ENCODE measurements around the gene RASSF6. TPM values are rescaled to one million over a fixed set of nuclear protein-coding genes. Genes with fewer than 3 reads are reported as not detected.

RASSF6 gene
- total RNA-seq, 1 experiment from 2014 or later = 0.15 TPM

DNA sequence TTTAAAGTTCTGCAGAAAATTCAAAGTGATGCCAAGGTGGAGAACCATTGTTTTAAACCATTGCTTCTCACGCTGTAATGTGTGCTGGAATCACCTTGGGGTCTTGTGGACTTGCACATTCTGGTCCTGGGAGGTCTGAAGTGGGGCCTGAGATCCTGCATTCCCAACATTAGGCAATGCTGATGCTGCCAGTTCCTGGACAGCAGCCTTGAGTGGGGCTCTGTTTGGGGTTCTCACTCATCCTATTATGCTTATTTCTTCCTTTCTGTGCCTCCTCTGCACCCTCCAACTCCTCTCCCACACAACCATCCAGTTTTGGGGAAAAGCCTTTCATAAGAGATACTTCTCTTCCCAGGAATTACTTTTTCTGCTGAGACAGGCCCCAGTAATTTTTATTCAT lies 44.2 kb upstream of the RASSF6 start (continued):
- TF ChIP-seq, protein P1, sequence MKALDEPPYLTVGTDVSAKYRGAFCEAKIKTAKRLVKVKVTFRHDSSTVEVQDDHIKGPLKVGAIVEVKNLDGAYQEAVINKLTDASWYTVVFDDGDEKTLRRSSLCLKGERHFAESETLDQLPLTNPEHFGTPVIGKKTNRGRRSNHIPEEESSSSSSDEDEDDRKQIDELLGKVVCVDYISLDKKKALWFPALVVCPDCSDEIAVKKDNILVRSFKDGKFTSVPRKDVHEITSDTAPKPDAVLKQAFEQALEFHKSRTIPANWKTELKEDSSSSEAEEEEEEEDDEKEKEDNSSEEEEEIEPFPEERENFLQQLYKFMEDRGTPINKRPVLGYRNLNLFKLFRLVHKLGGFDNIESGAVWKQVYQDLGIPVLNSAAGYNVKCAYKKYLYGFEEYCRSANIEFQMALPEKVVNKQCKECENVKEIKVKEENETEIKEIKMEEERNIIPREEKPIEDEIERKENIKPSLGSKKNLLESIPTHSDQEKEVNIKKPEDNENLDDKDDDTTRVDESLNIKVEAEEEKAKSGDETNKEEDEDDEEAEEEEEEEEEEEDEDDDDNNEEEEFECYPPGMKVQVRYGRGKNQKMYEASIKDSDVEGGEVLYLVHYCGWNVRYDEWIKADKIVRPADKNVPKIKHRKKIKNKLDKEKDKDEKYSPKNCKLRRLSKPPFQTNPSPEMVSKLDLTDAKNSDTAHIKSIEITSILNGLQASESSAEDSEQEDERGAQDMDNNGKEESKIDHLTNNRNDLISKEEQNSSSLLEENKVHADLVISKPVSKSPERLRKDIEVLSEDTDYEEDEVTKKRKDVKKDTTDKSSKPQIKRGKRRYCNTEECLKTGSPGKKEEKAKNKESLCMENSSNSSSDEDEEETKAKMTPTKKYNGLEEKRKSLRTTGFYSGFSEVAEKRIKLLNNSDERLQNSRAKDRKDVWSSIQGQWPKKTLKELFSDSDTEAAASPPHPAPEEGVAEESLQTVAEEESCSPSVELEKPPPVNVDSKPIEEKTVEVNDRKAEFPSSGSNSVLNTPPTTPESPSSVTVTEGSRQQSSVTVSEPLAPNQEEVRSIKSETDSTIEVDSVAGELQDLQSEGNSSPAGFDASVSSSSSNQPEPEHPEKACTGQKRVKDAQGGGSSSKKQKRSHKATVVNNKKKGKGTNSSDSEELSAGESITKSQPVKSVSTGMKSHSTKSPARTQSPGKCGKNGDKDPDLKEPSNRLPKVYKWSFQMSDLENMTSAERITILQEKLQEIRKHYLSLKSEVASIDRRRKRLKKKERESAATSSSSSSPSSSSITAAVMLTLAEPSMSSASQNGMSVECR (CRISPR knock-in tag; IDR thresholded peaks at IDR 0.05; ENCODE audit: borderline replicate concordance) = no peak
- TF ChIP-seq, protein P2, sequence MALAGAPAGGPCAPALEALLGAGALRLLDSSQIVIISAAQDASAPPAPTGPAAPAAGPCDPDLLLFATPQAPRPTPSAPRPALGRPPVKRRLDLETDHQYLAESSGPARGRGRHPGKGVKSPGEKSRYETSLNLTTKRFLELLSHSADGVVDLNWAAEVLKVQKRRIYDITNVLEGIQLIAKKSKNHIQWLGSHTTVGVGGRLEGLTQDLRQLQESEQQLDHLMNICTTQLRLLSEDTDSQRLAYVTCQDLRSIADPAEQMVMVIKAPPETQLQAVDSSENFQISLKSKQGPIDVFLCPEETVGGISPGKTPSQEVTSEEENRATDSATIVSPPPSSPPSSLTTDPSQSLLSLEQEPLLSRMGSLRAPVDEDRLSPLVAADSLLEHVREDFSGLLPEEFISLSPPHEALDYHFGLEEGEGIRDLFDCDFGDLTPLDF (CRISPR knock-in tag; IDR thresholded peaks at IDR 0.05) = no peak
- TF ChIP-seq, protein P3, sequence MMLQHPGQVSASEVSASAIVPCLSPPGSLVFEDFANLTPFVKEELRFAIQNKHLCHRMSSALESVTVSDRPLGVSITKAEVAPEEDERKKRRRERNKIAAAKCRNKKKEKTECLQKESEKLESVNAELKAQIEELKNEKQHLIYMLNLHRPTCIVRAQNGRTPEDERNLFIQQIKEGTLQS (CRISPR knock-in tag; conservative IDR thresholded peaks at IDR 0.05) = no peak
- TF ChIP-seq SOX15 (CRISPR knock-in tag; IDR thresholded peaks at IDR 0.05) (no peak), SMAD3 (CRISPR knock-in tag; IDR thresholded peaks at IDR 0.05; ENCODE audit: borderline replicate concordance) (no peak), CBFB (CRISPR knock-in tag; IDR thresholded peaks at IDR 0.05; ENCODE audit: low read depth) (no peak)

DNA sequence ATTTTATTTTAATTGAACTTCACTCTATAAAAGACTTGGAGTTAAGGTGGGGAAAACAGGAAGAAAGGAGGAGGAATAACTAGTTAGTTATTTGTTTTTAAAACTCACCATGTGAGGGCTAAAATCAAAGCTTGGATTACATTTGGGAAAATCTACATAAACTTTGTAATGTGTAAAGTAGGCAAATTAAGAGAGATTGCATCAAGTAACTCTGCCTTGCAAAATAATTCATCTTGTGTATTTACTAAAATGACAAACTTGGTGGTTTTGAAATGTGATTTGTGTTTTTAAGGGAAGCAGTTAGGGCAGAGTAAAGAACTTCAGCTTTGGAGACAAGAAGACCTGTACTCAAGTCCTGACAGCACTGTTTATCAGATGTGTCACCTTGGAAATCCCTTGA lies 43.3 kb upstream of the RASSF6 start:
- no peak overlapping the region for H3K27ac Mint-ChIP-seq
- H3K4me1 Mint-ChIP-seq = peaks cover 19% of the 10 kb centered on the region
- peaks cover 11% of the 10 kb centered on the region; the same call in 1 of the 2 replicates for H3K27me3 Mint-ChIP-seq (ENCODE audit: low read depth)
- ChIA-PET CTCF (interaction anchor here (1.2 to 2.4 kb wide), 5 partner anchors 90 to 471 kb away, joined by 3 to 14 read pairs (median 5); partner anchors contain the start of gene CXCL5), POLR2A (no interaction called here)
- no peak overlapping the region for H3K4me3 Mint-ChIP-seq
- no peak for DNase-seq (ENCODE audit: low spot score)
- H3K36me3 Mint-ChIP-seq = 0 out of 2 replicates have a peak, but pooled peaks cover 2% of the 10 kb centered on the region
- no peak for ATAC-seq
- peaks cover 6% of the 10 kb centered on the region for H3K9me3 Mint-ChIP-seq
- TF ChIP-seq ZNF232 (CRISPR knock-in tag; IDR thresholded peaks at IDR 0.05) = no peak
- TF ChIP-seq NFYB (CRISPR knock-in tag; conservative IDR thresholded peaks at IDR 0.05; ENCODE audit: low read depth) = no peak
- TF ChIP-seq NFATC4 (CRISPR knock-in tag; IDR thresholded peaks at IDR 0.05) = no peak
- no peak for TF ChIP-seq MXD4 (CRISPR knock-in tag; IDR thresholded peaks at IDR 0.05; ENCODE audit: borderline replicate concordance)
- TF ChIP-seq CREM (CRISPR knock-in tag; IDR thresholded peaks at IDR 0.05) = no peak
- TF ChIP-seq GTF2I (CRISPR knock-in tag; conservative IDR thresholded peaks at IDR 0.05) = no peak
- TF ChIP-seq SOX15 (CRISPR knock-in tag; IDR thresholded peaks at IDR 0.05) = no peak
- TF ChIP-seq, protein P4, sequence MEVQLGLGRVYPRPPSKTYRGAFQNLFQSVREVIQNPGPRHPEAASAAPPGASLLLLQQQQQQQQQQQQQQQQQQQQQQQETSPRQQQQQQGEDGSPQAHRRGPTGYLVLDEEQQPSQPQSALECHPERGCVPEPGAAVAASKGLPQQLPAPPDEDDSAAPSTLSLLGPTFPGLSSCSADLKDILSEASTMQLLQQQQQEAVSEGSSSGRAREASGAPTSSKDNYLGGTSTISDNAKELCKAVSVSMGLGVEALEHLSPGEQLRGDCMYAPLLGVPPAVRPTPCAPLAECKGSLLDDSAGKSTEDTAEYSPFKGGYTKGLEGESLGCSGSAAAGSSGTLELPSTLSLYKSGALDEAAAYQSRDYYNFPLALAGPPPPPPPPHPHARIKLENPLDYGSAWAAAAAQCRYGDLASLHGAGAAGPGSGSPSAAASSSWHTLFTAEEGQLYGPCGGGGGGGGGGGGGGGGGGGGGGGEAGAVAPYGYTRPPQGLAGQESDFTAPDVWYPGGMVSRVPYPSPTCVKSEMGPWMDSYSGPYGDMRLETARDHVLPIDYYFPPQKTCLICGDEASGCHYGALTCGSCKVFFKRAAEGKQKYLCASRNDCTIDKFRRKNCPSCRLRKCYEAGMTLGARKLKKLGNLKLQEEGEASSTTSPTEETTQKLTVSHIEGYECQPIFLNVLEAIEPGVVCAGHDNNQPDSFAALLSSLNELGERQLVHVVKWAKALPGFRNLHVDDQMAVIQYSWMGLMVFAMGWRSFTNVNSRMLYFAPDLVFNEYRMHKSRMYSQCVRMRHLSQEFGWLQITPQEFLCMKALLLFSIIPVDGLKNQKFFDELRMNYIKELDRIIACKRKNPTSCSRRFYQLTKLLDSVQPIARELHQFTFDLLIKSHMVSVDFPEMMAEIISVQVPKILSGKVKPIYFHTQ (CRISPR knock-in tag; IDR thresholded peaks at IDR 0.05) = no peak
- TF ChIP-seq, protein P2 (CRISPR knock-in tag; IDR thresholded peaks at IDR 0.05) = no peak
- TF ChIP-seq ZNF423 (CRISPR knock-in tag; IDR thresholded peaks at IDR 0.05) = no peak
- no peak for TF ChIP-seq FOXJ3 (CRISPR knock-in tag; IDR thresholded peaks at IDR 0.05; ENCODE audit: borderline replicate concordance)
- no peak for TF ChIP-seq SP1 (CRISPR knock-in tag; conservative IDR thresholded peaks at IDR 0.05)
- no peak for TF ChIP-seq ZNF138 (CRISPR knock-in tag; conservative IDR thresholded peaks at IDR 0.05)
- TF ChIP-seq, protein P5, sequence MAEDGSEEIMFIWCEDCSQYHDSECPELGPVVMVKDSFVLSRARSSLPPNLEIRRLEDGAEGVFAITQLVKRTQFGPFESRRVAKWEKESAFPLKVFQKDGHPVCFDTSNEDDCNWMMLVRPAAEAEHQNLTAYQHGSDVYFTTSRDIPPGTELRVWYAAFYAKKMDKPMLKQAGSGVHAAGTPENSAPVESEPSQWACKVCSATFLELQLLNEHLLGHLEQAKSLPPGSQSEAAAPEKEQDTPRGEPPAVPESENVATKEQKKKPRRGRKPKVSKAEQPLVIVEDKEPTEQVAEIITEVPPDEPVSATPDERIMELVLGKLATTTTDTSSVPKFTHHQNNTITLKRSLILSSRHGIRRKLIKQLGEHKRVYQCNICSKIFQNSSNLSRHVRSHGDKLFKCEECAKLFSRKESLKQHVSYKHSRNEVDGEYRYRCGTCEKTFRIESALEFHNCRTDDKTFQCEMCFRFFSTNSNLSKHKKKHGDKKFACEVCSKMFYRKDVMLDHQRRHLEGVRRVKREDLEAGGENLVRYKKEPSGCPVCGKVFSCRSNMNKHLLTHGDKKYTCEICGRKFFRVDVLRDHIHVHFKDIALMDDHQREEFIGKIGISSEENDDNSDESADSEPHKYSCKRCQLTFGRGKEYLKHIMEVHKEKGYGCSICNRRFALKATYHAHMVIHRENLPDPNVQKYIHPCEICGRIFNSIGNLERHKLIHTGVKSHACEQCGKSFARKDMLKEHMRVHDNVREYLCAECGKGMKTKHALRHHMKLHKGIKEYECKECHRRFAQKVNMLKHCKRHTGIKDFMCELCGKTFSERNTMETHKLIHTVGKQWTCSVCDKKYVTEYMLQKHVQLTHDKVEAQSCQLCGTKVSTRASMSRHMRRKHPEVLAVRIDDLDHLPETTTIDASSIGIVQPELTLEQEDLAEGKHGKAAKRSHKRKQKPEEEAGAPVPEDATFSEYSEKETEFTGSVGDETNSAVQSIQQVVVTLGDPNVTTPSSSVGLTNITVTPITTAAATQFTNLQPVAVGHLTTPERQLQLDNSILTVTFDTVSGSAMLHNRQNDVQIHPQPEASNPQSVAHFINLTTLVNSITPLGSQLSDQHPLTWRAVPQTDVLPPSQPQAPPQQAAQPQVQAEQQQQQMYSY (CRISPR knock-in tag; IDR thresholded peaks at IDR 0.05) = no peak
- TF ChIP-seq, protein P6, sequence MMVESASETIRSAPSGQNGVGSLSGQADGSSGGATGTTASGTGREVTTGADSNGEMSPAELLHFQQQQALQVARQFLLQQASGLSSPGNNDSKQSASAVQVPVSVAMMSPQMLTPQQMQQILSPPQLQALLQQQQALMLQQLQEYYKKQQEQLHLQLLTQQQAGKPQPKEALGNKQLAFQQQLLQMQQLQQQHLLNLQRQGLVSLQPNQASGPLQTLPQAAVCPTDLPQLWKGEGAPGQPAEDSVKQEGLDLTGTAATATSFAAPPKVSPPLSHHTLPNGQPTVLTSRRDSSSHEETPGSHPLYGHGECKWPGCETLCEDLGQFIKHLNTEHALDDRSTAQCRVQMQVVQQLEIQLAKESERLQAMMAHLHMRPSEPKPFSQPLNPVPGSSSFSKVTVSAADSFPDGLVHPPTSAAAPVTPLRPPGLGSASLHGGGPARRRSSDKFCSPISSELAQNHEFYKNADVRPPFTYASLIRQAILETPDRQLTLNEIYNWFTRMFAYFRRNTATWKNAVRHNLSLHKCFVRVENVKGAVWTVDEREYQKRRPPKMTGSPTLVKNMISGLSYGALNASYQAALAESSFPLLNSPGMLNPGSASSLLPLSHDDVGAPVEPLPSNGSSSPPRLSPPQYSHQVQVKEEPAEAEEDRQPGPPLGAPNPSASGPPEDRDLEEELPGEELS (CRISPR knock-in tag; IDR thresholded peaks at IDR 0.05) = no peak

Measured in WTC11 (cell line).